Measurements from ENCODE around the gene CRTAP.
"Not testable (repeated sequence)": the region's sequence is repeated elsewhere in the genome, so short reads cannot be mapped to it uniquely, and the experiment has no call there.

Gene CRTAP

DNA sequence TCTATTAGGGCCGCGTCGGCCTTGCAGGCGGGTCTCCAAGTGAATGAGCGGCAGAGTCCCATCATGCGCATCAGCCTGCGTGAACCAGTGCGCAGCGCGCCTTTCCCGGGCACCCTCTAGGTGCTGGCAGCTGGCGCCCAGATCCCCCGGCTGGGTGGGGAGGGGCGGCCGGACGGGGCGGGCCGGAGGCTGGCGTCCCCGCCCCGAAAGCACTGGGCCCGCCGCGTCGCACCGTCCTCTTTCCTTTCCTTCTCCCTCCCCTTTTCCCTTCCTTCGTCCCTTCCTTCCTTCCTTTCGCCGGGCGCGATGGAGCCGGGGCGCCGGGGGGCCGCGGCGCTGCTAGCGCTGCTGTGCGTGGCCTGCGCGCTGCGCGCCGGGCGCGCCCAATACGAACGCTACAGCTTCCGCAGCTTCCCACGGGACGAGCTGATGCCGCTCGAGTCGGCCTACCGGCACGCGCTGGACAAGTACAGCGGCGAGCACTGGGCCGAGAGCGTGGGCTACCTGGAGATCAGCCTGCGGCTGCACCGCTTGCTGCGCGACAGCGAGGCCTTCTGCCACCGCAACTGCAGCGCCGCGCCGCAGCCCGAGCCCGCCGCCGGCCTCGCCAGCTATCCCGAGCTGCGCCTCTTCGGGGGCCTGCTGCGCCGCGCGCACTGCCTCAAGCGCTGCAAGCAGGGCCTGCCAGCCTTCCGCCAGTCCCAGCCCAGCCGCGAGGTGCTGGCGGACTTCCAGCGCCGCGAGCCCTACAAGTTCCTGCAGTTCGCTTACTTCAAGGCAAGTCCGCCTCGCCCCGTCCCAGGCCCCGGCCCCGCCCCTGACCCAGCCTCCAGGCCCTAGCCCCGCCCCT, at the start of gene CRTAP:
TSS of gene CRTAP (plus strand) at position 243 of the 850 bp plus-strand sequence. CDS start at position 307, 64 bp downstream.
- peak; percentile 92 for DNase-seq

DNA sequence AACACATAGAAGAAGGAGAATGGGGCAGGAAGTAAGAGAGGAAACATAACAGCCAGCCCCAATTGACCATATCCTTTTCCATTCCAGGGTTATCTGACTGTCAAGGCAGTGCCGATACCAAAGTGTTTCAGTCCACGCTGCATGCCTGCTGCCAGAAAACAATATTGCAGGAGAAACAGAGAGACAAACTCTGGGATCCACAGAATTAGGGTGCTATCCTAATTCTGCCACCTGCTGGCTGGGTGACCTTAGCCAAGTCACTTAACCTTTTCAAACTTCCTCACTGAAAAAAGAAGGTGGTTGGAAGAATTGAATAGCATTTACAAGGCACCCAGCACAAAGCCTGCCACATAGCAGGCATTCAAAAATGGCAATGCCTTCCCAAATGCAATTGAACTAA, 48.9 kb upstream of the CRTAP start:
- peak; percentile 60 for DNase-seq

DNA sequence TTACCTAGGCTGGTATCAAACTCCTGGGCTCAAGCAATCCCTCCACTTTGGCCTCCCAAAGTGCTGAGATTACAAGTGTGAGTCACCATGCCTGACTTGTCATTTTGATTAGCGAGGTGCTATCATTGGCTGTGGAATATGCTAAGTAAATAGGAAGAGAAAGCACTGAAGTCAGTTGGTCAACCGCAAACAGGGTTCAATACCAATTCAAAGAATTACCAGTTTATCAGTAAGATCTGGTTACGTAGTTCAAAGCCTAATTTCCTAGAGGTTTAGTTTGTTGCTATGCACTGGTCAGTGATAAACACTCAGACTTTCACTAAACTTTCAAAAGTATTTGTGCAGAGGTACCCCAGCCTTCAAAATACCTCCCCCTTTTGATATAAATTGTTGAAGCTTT, 46.3 kb upstream of the CRTAP start:
- DNase-seq: peak; percentile 75

DNA sequence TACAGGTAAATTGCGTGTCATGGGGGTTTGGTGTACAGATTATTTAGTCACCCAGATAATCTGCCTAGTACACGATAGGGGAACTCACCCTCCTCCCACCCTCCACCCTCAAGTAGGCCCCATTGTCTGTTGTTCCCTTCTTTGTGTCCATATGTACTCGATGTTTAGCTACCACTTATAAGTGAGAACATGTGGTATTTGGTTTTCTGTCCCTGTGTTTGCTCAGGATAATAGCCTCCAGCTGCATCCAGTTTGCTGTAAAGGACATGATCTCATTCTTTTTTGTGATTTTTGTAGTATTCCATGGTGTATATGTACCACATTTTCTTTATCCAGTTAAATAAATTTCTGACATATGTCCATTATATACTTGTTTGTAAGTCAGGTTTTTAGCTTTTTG, 44.0 kb upstream of the CRTAP start:
- not testable (repeated sequence) for DNase-seq

DNA sequence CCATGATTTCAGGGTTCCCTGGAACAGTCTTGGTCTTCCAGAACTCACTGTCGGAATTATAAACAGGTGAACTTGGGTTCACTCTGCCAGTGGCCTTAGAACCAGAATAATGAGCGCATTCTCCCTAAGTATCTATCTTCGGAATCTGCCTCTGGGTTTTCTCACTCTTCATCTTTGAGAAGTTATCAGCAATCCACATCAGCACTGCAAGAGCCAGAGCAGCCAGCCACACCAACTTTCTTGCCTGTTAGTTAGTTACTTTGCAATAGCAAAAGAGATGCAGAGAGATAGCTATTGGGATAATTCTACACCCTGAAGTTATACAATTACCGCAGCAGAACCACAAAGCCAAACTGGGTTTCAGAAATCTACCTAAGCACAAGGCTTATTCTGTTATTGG, 42.6 kb upstream of the CRTAP start:
- DNase-seq: no peak

DNA sequence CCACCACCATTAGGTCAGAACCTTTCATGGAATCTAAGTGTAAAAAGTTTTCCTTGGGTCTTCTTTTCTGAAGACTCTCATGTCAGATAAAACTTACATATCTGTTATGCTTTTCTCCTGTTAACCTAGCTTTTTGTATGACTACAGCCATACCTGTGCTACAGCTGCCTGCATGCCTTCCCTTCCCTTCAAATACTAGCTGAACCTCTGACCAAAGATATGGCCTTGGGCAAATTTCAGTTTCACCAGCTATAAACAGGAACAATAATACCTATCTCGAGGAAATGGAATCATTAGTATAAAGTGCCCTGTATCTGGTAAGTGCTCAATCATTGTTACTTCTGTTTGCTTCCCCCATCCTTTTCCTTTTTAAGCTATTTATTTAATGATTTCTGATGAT, 41.9 kb upstream of the CRTAP start:
- no peak for DNase-seq

DNA sequence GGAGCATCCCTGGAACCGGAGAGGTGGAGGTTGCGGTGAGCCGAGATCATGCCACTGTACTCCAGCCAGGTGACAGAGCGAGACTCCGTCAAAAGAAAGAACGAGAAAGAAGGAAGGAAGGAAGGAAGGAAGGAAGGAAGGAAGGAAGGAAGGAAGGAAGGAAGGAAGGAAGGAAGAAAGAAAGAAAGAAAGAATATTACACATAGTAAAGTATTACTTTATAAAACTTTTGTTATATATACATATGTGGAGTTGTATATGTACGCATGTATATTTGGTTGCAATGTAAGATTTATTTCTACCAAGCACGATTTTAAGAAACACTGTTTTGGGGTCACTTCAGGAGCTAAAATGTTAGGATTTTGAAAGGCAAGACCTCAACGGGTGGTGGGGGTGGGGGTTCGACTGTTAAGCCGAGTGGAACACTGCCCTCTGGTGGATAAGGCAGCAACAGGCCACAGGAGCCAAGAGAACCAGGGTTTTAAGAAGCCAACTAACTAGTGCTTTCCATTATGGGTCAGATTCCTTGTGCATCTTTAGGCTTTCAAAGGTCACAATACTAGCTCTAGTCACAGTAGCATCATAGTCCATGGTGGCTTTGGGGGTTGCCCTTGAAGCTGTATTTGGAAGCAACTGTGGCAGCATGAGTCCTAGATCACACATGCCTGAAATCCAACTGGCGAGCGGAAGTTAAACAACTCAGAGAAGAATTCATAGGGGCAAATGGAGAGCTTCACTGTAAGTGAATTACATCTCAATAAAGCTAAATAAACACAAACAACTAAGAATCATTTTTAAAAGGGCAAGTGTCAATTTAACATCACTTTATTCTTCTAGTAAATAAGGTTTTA, 39.4 kb upstream of the CRTAP start:
- peak; percentile 83 for DNase-seq

DNA sequence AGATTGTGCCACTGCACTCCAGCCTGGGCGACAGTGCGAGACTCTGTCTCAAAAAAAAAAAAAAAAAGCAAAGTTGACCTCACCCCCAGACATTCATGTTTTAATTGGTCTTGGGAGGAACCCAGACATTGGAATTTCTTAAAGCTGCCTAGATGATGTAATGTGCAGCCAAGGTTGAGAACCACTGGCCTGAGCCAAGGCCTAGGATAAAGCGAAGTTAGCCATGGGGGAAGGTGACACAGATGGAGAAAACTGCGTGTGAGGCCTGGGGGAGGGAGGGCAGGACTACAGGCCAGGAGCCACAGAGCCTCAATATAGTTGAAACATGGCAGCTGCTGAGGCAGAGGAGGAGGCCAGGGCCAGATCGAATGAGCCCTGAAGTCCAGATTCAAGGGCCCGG, 37.8 kb upstream of the CRTAP start:
- no peak for DNase-seq

DNA sequence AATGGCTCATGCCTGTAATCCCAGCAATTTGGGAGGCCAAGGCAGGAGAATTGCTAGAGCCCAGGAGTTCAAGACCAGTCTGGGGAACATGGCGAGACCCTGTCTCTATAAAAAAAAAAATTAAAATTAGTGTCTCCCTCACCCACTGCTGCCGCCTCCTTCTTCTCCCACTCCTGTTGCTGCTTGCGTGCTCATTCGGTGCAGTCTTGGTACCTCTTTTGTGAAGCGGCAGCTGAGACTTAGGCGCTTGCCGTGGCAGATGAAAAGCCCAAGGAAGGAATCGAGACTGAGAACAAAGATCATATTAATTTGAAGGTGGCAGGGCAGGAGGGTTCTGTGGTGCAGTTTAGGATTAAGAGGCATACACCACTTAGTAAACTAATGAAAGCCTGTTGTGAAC, 36.9 kb upstream of the CRTAP start:
- DNase-seq: no peak

DNA sequence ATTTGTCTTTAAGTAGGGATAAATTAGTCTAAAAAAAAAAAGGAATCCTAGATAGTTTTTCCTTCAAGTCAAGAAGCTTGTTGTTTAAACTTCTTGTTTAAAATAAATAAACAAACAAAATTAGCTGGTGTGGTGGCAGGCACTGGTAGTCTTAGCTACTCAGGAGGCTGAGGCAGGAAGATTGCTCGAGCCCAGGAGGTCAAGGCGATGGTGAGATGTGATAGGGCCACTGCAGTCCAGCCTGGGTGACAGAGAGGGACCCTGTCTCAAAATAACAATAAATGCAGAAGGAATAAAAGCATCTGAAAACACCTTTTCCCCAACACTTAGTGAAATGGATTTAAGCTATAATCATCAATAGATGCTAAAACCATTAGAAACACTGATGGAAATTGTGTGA, 35.8 kb upstream of the CRTAP start:
- DNase-seq: no peak

DNA sequence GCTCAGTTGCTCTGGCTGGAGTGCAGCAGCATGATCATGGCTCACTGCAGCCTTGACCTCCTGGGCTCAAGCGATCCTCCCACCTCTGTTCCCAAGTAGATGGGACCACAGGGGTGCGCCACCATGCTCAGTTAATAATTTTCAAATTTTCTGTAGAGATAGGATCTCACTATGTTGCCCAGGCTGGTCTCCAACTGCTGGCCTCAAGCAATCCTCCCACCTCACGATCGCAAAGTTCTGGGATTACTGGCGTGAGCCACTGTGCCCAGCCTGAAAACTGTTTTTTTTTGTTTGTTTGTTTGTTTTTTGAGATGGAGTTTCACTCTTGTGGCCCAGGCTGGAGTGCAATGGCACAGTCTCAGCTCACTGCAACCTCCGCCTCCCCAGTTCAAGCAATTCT, 34.0 kb upstream of the CRTAP start:
- not testable (repeated sequence) for DNase-seq

DNA sequence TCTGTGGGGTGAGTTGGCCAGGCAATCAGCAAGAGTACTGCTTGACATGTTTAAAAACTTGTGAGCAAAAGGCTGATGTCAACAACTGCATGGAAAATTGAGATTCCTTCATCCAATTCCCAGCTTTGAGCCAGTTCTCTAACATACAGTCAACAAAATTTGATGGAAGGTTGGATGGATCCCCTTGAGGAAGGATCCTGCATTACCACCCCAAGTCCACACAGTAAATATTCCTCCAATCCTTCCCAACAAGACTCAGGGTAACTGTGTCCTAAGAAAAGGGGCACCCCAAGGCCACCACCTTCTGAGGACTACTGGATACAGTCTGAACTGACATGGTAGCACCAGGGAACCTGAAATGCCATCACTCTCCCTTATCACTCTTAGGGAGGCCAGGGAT, 32.0 kb upstream of the CRTAP start:
- no peak for DNase-seq

DNA sequence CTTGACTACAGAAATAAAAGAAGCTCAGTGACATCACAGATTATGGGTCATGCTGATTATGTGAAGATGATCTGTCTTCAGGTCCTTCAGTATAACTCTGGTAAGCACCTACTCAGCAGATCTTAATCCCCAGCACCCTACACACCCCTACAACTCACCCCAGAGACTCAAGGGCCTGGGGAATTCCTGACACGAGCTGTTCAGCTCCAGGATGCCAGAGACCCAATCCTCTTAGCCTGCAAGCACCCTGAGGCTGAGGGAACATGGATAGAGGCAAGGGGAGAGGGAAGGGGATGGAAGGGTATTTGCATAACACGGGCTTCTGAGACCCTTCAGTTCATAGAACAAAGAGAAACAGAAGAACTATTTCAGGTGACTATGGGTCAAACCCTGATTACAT, 29.9 kb upstream of the CRTAP start:
- no peak for DNase-seq

DNA sequence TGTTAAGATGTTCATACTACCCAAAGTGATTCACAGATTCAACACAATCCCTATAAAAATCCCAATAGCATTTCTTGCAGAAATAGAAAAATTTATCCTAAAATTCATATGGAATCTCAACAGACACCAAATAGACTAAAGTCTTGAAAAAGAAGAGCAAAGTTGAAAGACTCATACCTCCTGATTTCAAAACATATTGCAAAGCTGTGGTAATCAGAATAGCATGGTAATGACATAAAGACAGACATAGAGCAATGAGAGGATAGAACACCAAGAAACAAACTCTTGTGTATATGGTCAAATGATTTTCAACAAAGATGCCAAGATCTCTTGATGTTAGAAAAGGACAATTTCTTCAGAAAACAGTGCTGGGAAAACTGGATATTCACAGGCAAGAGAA, 25.1 kb upstream of the CRTAP start:
- no peak for DNase-seq

DNA sequence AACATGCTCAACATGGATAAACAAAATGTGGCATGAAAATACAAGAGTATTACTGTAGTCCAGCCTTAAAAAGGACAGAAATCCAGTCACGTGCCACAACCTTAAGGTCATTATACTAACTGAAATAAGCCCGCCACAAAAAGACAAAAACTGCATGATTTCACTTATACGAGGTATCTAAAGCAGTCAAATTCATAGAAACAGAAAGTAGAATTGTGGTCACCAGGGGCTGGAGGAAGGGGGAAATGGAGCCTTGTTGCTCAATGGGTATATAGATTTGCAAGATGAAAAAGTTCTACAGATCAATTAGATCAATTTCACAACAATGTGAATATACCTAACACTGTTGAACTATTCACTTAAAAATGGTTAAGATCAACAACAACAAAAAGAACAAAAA, 24.3 kb upstream of the CRTAP start:
- peak; percentile 69 for DNase-seq

DNA sequence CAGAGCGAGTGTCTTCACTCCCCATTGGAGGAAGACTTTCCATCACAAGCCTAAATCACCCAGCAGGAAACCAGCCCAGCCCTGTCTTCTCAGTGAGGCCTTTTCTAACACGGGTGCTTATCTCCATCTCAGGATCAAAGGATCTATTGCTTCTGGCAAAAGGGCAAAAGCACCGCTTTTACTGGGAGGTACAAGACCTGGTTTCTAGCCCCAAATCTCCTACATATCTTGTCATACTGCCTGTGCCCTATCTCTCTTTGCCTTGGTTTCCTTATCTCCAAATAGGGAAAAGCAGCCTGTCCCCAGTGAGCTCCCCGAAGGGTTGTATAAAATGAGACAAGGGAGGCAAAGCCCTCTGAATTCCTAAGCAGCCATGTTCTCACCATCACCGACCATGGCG, 22.1 kb upstream of the CRTAP start:
- no peak for DNase-seq

DNA sequence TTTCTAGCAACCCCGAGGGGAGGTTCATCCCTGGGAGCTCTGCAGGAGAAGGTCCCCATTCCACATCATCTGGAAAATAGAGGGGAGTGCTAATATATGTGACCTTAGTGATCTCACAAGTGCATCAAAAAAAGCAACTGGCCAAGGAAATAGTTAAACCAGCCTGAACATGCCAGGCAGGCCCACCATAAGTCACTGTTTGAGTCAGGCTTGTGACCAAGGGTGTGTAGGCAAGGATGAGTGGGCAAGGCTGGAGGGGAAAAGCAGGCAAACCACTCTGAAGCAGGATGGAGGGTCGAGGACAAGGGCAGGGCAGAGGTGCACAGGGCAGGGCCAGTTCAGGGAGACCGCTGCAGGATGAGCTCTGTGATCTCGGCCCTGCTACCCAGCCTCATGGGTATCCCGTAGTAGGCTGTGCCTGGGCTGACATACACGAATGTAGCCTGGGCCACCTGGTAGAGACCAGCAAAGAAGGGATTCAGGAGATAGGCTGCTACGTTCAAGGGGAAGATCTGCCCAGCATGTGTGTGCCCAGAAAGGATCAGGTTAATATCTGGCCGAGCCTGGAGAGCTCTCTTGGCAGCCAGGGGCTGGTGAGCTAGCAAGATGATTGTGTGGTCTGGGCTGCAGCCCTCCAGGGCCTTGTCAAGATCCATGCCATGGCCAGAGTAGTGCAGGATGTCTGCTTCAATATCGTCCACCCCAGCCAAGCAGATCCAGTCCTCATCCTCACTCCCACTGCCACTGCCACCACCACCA, 21.1 kb upstream of the CRTAP start:
- peak; percentile 28 for DNase-seq

DNA sequence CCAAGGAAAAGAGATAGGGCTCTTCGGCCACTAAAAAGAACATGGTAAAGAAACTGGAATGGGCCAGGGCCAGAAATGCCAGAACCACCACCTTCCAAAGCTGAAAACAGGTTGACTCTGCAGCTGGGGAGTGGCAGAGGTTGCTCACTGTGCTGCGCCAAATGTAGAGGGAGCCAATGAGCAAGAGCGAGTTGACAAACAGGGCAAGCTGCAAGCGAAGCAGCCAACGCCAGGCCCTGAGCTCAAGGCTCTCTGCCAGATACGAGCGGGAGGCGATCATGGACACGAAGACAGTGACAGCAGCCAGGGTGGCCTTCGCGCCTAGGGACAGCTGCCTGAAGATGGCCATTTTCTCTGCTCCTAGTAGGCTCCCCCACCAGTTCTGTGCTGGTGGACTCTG, 20.0 kb upstream of the CRTAP start:
- no peak for DNase-seq

DNA sequence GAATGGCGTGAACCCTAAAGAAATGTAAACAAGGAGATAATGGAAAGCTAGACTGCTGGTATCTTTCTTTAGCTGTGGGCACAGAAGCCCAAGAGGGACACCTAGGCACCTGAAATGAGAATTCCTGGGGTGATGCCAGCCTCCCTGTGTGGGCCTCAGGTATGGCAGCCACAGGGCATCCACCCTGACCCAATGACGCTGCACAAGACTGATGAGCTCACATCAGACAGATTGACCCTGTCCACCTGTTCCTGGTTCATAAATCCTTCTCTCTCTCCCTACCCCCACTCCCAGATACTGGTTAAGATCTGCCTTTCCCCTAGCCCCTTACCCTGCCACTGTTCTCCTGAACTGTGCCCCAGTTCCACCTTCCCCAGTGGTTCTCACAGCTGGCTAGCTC, 18.4 kb upstream of the CRTAP start:
- DNase-seq: no peak

DNA sequence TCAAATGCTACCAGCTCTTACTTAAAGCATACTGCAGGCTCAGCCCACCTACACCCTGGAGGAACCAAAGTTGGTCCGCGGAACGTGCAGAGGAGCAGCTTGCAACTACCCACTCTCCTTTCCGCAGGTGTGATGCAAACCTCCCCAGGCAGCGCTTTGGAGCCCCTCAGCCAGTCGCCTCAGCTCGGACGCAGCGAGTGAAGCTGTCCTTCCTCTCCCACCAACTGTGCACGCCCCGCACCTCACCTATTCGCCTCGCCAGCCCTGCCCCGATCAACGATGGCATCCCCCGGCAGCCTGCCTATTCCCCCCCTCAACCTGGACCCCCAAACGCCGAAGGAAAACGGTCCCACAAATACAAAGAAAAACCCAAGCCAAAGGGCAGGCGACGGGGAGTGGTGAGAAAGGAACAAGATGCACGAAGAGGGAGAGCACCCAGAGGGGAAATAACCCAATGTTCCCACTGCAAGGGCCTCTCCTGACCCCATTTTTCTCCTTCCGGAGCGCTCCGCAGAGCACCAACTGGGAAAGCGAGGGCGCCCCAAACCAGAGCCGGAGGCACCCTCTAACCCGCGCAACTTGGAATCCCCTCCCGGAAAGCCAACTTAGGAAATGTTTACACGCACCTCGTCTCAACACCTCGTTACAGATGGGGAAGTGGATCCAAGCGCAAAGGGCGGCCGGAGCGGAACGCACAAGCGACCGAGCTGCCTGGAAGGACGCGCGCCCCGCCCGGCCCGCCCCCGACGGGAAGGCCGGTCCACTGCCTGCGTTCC, 17.5 kb upstream of the CRTAP start:
- DNase-seq: peak; percentile 48

DNA sequence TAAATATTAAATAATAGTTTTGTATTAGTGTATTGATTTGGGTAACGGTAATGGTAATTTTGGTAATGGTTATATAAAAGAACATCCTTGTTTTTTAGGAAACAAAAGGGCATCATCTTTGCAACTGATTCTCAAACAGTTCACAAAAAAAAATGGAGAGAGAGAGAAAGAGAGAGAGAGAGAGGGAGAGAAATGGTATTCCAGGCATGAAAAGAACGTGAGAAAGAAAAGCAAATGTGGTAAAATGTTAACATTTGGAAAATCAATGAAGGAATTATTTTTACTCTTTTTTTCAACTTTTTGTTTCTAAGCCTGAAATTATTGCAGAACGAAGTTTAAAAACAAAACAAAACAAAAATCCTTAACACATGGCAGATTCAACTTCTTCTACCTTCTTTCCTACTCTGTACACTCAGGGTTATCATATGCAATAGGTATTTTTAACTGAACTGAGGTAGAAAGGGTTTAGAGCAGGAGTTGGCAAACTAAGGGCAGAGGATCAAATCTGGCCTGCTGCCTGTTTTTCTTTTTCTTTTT, 14.6 kb upstream of the CRTAP start:
- DNase-seq: no peak

DNA sequence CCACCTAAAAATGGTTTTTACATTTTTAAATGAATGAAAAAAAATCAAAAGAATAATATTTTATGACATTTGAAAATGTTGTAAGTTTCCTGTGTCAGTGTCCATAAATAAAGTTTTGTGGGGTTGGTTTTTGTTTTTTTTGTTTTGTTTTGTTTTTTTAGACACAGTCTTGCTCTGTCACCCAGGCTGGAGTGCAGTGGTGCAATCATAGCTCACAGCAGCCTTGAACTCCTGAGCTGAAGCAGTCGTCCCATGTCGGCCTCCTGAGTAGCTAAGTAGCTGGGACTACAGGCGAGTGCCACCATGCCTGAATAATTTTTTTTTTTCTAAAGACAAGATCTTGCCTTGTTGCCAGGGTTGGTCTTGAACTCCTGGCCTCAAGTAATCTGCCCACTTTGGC, 14.1 kb upstream of the CRTAP start:
- no peak for DNase-seq

All from activated CD4-positive, alpha-beta T cell treated with anti-CD3 and anti-CD28 coated beads, Interleukin-10, Interleukin-2, amounts not matched to agents 100 ng/mL and 50 ng/mL, durations not matched to agents 16 hours and 8 hours (primary cell).